Neuronal stem cell (in vitro differentiated cells): ENCODE results near the gene GABRA4.

ENCODE experiments used
- DNase-seq: peaks from one replicate; pipeline ENCODE4 v3.0.0-alpha.2; 2013; ENCODE audit warnings: low spot score
- H2AFZ ChIP-seq: one replicate; pipeline ENCODE4 v1.6.1; 2013; ENCODE audit warnings: mild to moderate bottlenecking, low read length, inconsistent platforms
- H2AK5ac ChIP-seq: 2 replicates; pipeline ENCODE4 v1.6.1; 2013; ENCODE audit warnings: low read depth, mild to moderate bottlenecking, inconsistent platforms, low read length, moderate library complexity, mixed read lengths
- H2BK120ac ChIP-seq: 2 replicates; pipeline ENCODE4 v1.6.1; 2013; ENCODE audit warnings: low read depth, mild to moderate bottlenecking, inconsistent platforms, low read length, moderate library complexity, mixed read lengths
- H2BK12ac ChIP-seq: one replicate; pipeline ENCODE4 v1.6.1; 2013; ENCODE audit warnings: low read length, inconsistent platforms
- H2BK15ac ChIP-seq: 2 replicates; pipeline ENCODE4 v1.6.1; 2013; ENCODE audit warnings: mild to moderate bottlenecking, low read length, inconsistent platforms, mixed read lengths
- H2BK5ac ChIP-seq: one replicate; pipeline ENCODE4 v1.6.1; 2013; ENCODE audit warnings: inconsistent platforms, mild to moderate bottlenecking, low read length, moderate library complexity
- H3K14ac ChIP-seq: one replicate; pipeline ENCODE4 v1.6.1; 2013; ENCODE audit warnings: low read length, inconsistent platforms
- H3K18ac ChIP-seq: 2 replicates; pipeline ENCODE4 v1.6.1; 2013; ENCODE audit warnings: low read length, inconsistent platforms
- H3K23ac ChIP-seq: 2 replicates; pipeline ENCODE4 v1.6.1; 2013; ENCODE audit warnings: low read depth, mild to moderate bottlenecking, mixed read lengths, low read length, inconsistent platforms; ENCODE audit not compliant: poor library complexity
- H3K27ac ChIP-seq: replicated peaks from 3 replicates; pipeline ENCODE4 v1.5.1; 2013; ENCODE audit warnings: low read length, inconsistent platforms
- H3K27me3 ChIP-seq, 3 experiments: 2 replicates each; pipeline ENCODE4 v1.6.1; 2013; ENCODE audit warnings: low read length in 3 of 3, mild to moderate bottlenecking in 2 of 3, inconsistent platforms in 1 of 3, low read depth in 1 of 3, mixed read lengths in 1 of 3, moderate library complexity in 1 of 3; ENCODE audit not compliant: control insufficient read depth in 3 of 3, insufficient read depth in 3 of 3
- H3K36me3 ChIP-seq, 2 donors: replicated peaks in 1 of 2; 2 replicates each; pipeline ENCODE4 v1.6.1; 2013; ENCODE audit warnings: low read length in 2 of 2; ENCODE audit not compliant: control insufficient read depth in 2 of 2, insufficient read depth in 2 of 2
- H3K4ac ChIP-seq: 2 replicates; pipeline ENCODE4 v1.6.1; 2013; ENCODE audit warnings: inconsistent platforms, mild to moderate bottlenecking, low read length, moderate library complexity
- H3K4me1 ChIP-seq, 2 donors: 1 replicate in 1 of 2; 2 replicates in 1 of 2; pipeline ENCODE4 v1.6.1; 2013; ENCODE audit warnings: low read length in 2 of 2, low read depth in 1 of 2; ENCODE audit not compliant: control insufficient read depth in 2 of 2, insufficient read depth in 1 of 2
- H3K4me2 ChIP-seq: one replicate; pipeline ENCODE4 v1.6.1; 2013; ENCODE audit warnings: mild to moderate bottlenecking, low read length, inconsistent platforms; ENCODE audit not compliant: insufficient read depth, poor library complexity, severe bottlenecking
- H3K4me3 ChIP-seq, 2 donors: 2 replicates each; pipeline ENCODE4 v1.5.1; 2013; ENCODE audit warnings: low read length in 2 of 2, mild to moderate bottlenecking in 2 of 2, inconsistent platforms in 1 of 2, moderate library complexity in 1 of 2
- H3K79me1 ChIP-seq: one replicate; pipeline ENCODE4 v1.6.1; 2013; ENCODE audit warnings: low read depth, mild to moderate bottlenecking, inconsistent platforms, low read length, moderate library complexity
- H3K9ac ChIP-seq: one replicate; pipeline ENCODE4 v1.6.1; 2013; ENCODE audit warnings: mild to moderate bottlenecking, low read depth, low read length, inconsistent platforms; ENCODE audit not compliant: poor library complexity
- H3K9me3 ChIP-seq, 2 donors: replicated peaks in 1 of 2; 2 replicates each; pipeline versions ENCODE3 to v1.6.1; 2013; ENCODE audit warnings: low read length in 2 of 2, mild to moderate bottlenecking in 2 of 2, inconsistent platforms in 1 of 2, low read depth in 1 of 2, mixed read lengths in 1 of 2, moderate library complexity in 1 of 2; ENCODE audit not compliant: control insufficient read depth in 2 of 2, insufficient read depth in 1 of 2
- H4K8ac ChIP-seq: one replicate; pipeline ENCODE4 v1.6.1; 2013; ENCODE audit warnings: low read depth, mild to moderate bottlenecking, inconsistent platforms, low read length, moderate library complexity
- H4K91ac ChIP-seq: one replicate; pipeline ENCODE4 v1.6.1; 2013; ENCODE audit warnings: low read length, low read depth, mild to moderate bottlenecking, inconsistent platforms; ENCODE audit not compliant: poor library complexity
- WGBS, 2 donors: extraction: QIAGEN DNeasy Blood & Tissue Kit; methylation state at CpG; one replicate each; pipeline ENCODE4 v1.1.7; 2013; ENCODE audit warnings: missing lambda C conversion rate in 2 of 2, mixed read lengths in 1 of 2; ENCODE audit not compliant: insufficient read length in 2 of 2, insufficient replicate concordance in 1 of 2; ENCODE audit errors: extremely low coverage in 2 of 2; 5-methylcytosine and 5-hydroxymethylcytosine counted together

Gene GABRA4

DNA sequence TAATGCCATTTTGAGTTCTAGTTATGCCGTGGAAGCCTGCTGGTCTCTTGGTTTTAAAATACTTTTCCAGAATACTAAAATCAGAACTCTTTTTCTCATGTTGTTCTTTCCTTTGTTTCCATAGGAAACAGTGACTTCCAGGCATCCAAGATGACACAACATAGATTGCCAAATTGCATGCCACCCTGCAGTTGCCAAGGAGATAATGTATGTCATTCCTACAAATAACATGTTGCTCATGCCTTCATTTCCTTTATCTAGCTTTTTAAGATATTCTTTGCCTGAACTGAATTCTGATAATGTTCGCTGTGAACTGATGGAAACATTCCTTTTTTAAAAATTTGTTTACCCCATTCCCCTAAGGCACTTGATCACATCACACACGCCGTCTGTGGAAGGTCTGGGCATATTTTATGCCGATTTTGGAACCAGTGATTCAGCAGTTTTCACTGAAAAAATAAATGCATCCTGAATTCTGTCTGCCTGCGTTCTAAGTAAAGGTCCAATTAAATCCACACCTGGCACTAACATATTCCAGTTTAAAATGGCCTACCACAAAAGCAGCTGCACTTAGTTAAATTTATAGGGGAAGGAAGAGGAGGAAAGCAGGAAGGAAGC lies 46.4 kb downstream of the GABRA4 start:
- no CpG with 5 or more reads among the region's 6 CpGs for WGBS, 2 donors
- Histone ChIP-seq H2AK5ac (no peak overlapping the region), H3K9me3 (no peaks in the 10 kb centered on the region), H3K14ac (no peak overlapping the region), H3K79me1 (no peaks in the 10 kb centered on the region), H2BK12ac (no peak overlapping the region), H3K4me2 (no peak overlapping the region), H4K8ac (no peak overlapping the region), H2AFZ (peak overlapping the region; percentile 45), H3K4me3 (no peak overlapping the region), H3K23ac (no peak overlapping the region), H3K27ac (no peak overlapping the region), H3K4me1 (peaks cover 0 to 5% of the 10 kb centered on the region in 2 donors), H2BK15ac (no peak overlapping the region), H3K18ac (no peak overlapping the region), H2BK120ac (no peak overlapping the region), H3K27me3 (no peaks in the 10 kb centered on the region), H2BK5ac (no peak overlapping the region), H4K91ac (no peak overlapping the region), H3K36me3 (no peaks in the 10 kb centered on the region), H3K9ac (no peak overlapping the region), H3K4ac (no peak overlapping the region)
- no peak for DNase-seq

DNA sequence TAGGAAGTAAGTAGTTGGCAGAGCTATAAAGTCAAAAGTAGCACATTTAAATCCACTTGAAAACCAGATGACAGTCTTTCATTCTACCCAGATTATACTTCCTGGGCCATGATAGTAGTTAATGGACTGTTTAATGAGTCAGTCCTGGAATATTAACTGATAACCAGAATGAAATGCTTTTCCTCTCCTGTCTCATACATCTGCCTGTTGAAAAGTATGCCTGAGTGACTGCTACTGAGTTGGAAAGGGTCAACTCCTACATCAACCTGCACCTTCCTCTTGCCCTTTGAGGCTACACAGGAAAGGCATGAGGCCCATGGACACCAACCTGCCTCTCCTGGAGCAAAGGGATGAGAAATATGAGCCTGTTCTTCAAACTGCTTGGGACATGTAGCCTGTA lies 48.3 kb downstream of the GABRA4 start:
- no peak overlapping the region for H2BK5ac ChIP-seq
- H3K4me3 ChIP-seq = no peak overlapping the region
- no peak overlapping the region for H3K18ac ChIP-seq
- H4K8ac ChIP-seq = no peak overlapping the region
- H3K4ac ChIP-seq = no peak overlapping the region
- H4K91ac ChIP-seq = no peak overlapping the region
- no peak overlapping the region for H2BK15ac ChIP-seq
- no peaks in the 10 kb centered on the region for H3K36me3 ChIP-seq
- H2BK120ac ChIP-seq = no peak overlapping the region
- no peak overlapping the region for H2BK12ac ChIP-seq
- no peak overlapping the region for H2AK5ac ChIP-seq
- H3K27ac ChIP-seq = no peak overlapping the region
- no peaks in the 10 kb centered on the region for H3K27me3 ChIP-seq
- no peak overlapping the region for H3K4me2 ChIP-seq
- H3K9ac ChIP-seq = no peak overlapping the region
- no peak for DNase-seq
- H3K4me1 ChIP-seq = peaks cover 0 to 5% of the 10 kb centered on the region in 2 donors
- H3K79me1 ChIP-seq = no peaks in the 10 kb centered on the region
- no peak overlapping the region for H2AFZ ChIP-seq
- no peak overlapping the region for H3K23ac ChIP-seq
- no peaks in the 10 kb centered on the region for H3K9me3 ChIP-seq
- H3K14ac ChIP-seq = no peak overlapping the region

DNA sequence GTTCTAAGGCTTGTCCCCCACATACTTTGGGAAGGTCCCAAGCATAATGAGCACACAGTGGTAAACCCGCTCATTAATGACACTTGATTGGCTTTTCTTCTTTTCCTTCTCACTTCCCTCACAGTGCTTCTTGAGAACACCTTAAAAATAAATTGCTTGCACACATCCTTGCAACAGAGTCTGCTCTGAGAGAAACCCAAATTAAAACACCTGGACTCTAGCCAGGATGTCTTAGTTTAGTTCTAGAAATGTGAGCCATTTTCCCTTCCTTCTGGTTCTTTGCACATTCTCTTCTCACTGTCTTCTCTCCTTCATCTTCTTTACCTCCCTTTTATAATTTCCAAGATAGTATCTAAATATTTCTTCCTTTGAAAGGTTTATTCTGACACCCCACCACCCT lies 49.0 kb downstream of the GABRA4 start:
- Histone ChIP-seq H3K27ac (no peak overlapping the region), H2AFZ (no peak overlapping the region), H3K27me3 (no peaks in the 10 kb centered on the region), H3K4me2 (no peak overlapping the region), H3K79me1 (no peaks in the 10 kb centered on the region), H2BK120ac (no peak overlapping the region), H2BK12ac (no peak overlapping the region), H4K8ac (no peak overlapping the region), H3K4me1 (peaks cover 0 to 5% of the 10 kb centered on the region in 2 donors), H3K14ac (no peak overlapping the region), H3K36me3 (no peaks in the 10 kb centered on the region), H3K4me3 (no peak overlapping the region), H3K23ac (no peak overlapping the region), H3K18ac (no peak overlapping the region), H3K4ac (no peak overlapping the region), H3K9me3 (no peaks in the 10 kb centered on the region), H2BK15ac (no peak overlapping the region), H3K9ac (no peak overlapping the region), H2AK5ac (no peak overlapping the region), H4K91ac (no peak overlapping the region), H2BK5ac (no peak overlapping the region)
- DNase-seq = no peak
- WGBS, 2 donors = no CpG with 5 or more reads among the region's 1 CpG

DNA sequence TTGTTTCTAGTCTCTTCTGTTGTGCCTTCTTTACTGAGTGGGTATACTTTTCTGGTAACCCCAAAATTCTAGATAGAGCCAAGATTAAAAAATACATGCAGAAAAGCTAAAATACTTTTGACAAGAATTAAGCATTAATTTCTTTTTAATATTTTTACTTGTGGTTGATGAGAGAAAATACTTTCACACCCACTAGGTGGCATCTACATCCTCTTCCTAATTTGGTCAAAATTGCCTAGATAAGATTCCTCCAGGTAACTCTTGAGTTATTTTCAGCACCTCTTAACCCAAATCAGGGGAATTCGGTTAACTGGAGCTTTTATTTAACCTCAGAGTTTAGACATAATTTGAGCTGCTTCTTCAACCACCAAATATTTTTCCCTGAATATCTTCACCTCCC lies 55.9 kb downstream of the GABRA4 start:
- no peak overlapping the region for H2BK12ac ChIP-seq

More for the DNA sequence above, 55.9 kb downstream of the GABRA4 start:
- no peaks in the 10 kb centered on the region for H3K4me1 ChIP-seq
- no peak overlapping the region for H2AFZ ChIP-seq
- no CpG with 5 or more reads among the region's 1 CpG for whole genome bisulfite sequencing, 2 donors
- H2BK5ac ChIP-seq = no peak overlapping the region
- no peak overlapping the region for H2AK5ac ChIP-seq
- no peak for DNase-seq
- H3K9ac ChIP-seq = no peak overlapping the region
- H3K4me2 ChIP-seq = no peak overlapping the region
- H3K23ac ChIP-seq = no peak overlapping the region
- H2BK15ac ChIP-seq = no peak overlapping the region
- H3K4me3 ChIP-seq = no peak overlapping the region
- H3K4ac ChIP-seq = no peak overlapping the region
- no peak overlapping the region for H2BK120ac ChIP-seq
- no peak overlapping the region for H3K14ac ChIP-seq
- H3K79me1 ChIP-seq = no peaks in the 10 kb centered on the region
- no peaks in the 10 kb centered on the region for H3K36me3 ChIP-seq
- no peaks in the 10 kb centered on the region for H3K27me3 ChIP-seq
- H4K8ac ChIP-seq = no peak overlapping the region
- no peak overlapping the region for H3K18ac ChIP-seq
- no peak overlapping the region for H4K91ac ChIP-seq
- H3K27ac ChIP-seq = no peak overlapping the region
- no peaks in the 10 kb centered on the region for H3K9me3 ChIP-seq
